ENCODE measurements around the gene COMMD6. TPM values are rescaled to one million over a fixed set of nuclear protein-coding genes. Genes with fewer than 3 reads are reported as not detected.

The COMMD6 gene
- total and polyA plus RNA-seq, 2 donors (not counting 3 experiments of a cell fraction or from before 2014, with no cell fraction given) = 71.7 to 122 TPM

DNA sequence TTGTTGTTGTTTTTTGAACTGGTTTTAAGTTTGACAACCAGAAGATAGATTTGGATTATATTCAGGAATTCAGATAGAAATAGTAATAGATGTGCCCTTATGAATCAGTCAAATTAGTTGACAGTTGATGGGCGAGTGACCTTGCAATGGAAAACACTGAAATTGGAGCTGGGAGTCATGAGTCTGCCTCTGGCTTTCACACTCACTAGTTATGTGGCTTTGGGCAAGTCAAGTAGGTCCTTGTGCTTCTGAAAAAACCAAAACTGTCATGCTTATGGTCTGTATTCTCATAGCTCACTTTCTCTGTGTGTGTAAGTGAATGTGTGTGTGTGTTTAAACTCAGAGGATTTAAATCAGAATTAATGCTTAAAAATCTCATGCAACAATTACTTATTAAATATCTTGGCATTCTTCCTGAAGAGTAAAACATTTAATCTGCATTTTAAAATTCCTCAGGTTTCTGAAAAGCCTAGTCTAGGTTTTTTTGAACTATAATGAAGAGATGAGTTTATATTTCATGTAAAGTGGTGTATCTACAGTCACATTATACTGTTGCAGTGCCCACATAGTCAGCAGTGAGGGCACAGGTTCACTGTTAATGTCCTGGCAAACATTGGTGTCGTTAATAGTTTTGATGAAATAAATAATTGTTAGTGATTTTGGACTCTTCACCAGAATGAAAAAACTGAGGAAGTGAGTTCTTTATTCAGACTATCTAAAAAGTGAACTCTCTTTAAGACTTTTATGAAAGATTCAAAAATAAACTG, 44.4 kb upstream of the COMMD6 start:
- dilution Hi-C loops (cut with MboI; ENCODE audit: extremely low pct_ligation_motif_present, low sequenced_read_pairs) (no loop called here), intact Hi-C loops (cut with micrococcal nuclease) (loop anchor here (5.0 kb wide), 1 partner anchor 40 kb away; no protein-coding TSS in a partner anchor)
- POLR2A ChIA-PET = no interaction called here
- FAIRE-seq = no peak
- H3K4me1 ChIP-seq (ENCODE audit: control insufficient read depth, extremely low read depth, insufficient read depth, low read length) = no peaks in the 10 kb centered on the region
- peaks cover 2% of the 10 kb centered on the region for H4K20me1 ChIP-seq (replicated peaks; ENCODE audit: control insufficient read depth, extremely low read depth, insufficient read depth, low read length)
- H3K79me2 ChIP-seq (ENCODE audit: control insufficient read depth, insufficient read depth, low read length) = no peaks in the 10 kb centered on the region
- no peaks in the 10 kb centered on the region for H3K27me3 ChIP-seq (ENCODE audit: control insufficient read depth in 2 of 2, insufficient read depth in 2 of 2, low read length in 2 of 2)
- CTCF ChIA-PET = no interaction called here
- no peaks in the 10 kb centered on the region for H3K9me1 ChIP-seq (replicated peaks; ENCODE audit: control insufficient read depth, extremely low read depth, insufficient read depth, low read length)
- TF ChIP-seq GATA2 (IDR thresholded peaks at IDR 0.05; ENCODE audit: insufficient read depth, insufficient read length, low read depth, low read length) = no peak
- TF ChIP-seq POLR2A (IDR thresholded peaks at IDR 0.05; ENCODE audit: low read depth, low read length) = no peak
- no peak for TF ChIP-seq POLR2AphosphoS5 (IDR thresholded peaks at IDR 0.05; ENCODE audit: insufficient read depth, low read depth, low read length)
- no peak for TF ChIP-seq EZH2 (IDR thresholded peaks at IDR 0.05; ENCODE audit: borderline replicate concordance, low read depth, low read length, severe bottlenecking)
- no peak for TF ChIP-seq FOS (IDR thresholded peaks at IDR 0.05; ENCODE audit: borderline replicate concordance, insufficient read depth, low read length)
- TF ChIP-seq, protein P1, sequence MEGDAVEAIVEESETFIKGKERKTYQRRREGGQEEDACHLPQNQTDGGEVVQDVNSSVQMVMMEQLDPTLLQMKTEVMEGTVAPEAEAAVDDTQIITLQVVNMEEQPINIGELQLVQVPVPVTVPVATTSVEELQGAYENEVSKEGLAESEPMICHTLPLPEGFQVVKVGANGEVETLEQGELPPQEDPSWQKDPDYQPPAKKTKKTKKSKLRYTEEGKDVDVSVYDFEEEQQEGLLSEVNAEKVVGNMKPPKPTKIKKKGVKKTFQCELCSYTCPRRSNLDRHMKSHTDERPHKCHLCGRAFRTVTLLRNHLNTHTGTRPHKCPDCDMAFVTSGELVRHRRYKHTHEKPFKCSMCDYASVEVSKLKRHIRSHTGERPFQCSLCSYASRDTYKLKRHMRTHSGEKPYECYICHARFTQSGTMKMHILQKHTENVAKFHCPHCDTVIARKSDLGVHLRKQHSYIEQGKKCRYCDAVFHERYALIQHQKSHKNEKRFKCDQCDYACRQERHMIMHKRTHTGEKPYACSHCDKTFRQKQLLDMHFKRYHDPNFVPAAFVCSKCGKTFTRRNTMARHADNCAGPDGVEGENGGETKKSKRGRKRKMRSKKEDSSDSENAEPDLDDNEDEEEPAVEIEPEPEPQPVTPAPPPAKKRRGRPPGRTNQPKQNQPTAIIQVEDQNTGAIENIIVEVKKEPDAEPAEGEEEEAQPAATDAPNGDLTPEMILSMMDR (IDR thresholded peaks at IDR 0.05; ENCODE audit: extremely low read depth in 1 of 2, insufficient read depth in 1 of 2, low read depth in 1 of 2, low read length in 2 of 2) = no peak
- no TSS peak for BruUV-seq (replicated peaks)
- no peak overlapping the region for H3K4me3 ChIP-seq (replicated peaks in 1 of 3; ENCODE audit: insufficient read depth in 1 of 3, low read depth in 1 of 3, low read length in 3 of 3)
- H3K4me2 ChIP-seq (ENCODE audit: insufficient read depth, low read length) = no peak overlapping the region
- H3K36me3 ChIP-seq (ENCODE audit: control insufficient read depth in 2 of 2, extremely low read depth in 1 of 2, insufficient read depth in 2 of 2, low read length in 2 of 2) = peaks cover 0 to 2% of the 10 kb centered on the region in 2 experiments
- no peak for DNase-seq (ENCODE audit: low read depth, low spot score)
- H3K9me3 ChIP-seq (replicated peaks; ENCODE audit: control insufficient read depth, insufficient read depth, low read length) = no peaks in the 10 kb centered on the region
- no peak overlapping the region for H3K27ac ChIP-seq (ENCODE audit: insufficient read depth, low read depth, low read length)
- H2AFZ ChIP-seq (ENCODE audit: low read depth, low read length) = no peak overlapping the region
- no peak overlapping the region for H3K9ac ChIP-seq (replicated peaks; ENCODE audit: extremely low read depth, insufficient read depth, low read length)
